Subcutaneous adipose tissue (tissue), 4 donors: ENCODE results near the gene CLCA4. TPM values are rescaled to one million over a fixed set of nuclear protein-coding genes. Genes with fewer than 3 reads are reported as not detected.

Experiments
- total RNA-seq, 4 donors: library from RNA; depleted of rRNA; stranded (reverse); fragments of >200 nt; gene quantifications; one replicate each; pipeline ENCODE4 v1.1.0, GENCODE V29; 2016
- TF ChIP-seq, protein P1 (sequence below): fragments of 450-650 bp; IDR thresholded peaks from one replicate; pipeline ENCODE4 v1.5.1; 2016; ENCODE audit warnings: low read depth, mild to moderate bottlenecking, control low read depth, antibody characterized with exemption, moderate library complexity

The CLCA4 gene
- total RNA-seq, 4 donors from 2014 or later = 0.65 TPM; not detected in 3

DNA sequence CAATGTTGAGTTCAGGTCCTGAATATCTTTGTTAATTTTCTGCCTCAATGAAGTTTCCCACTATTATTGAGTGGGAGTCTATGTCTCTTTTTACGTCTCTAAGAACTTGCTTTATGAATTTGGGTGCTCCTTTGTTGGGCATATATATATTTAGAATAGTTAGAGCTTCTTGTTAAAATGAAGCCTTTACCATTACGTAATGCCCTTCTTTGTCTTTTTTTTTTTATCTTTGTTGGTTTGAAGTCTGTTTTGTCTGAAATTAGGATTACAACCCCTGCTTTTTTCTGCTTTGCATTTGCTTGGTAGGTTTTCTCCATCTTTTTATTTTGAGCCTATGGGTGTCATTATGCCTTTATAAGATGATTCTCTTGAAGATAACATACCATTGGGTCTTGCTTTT, 10.9 kb downstream of the CLCA4 start:
- TF ChIP-seq, protein P1, sequence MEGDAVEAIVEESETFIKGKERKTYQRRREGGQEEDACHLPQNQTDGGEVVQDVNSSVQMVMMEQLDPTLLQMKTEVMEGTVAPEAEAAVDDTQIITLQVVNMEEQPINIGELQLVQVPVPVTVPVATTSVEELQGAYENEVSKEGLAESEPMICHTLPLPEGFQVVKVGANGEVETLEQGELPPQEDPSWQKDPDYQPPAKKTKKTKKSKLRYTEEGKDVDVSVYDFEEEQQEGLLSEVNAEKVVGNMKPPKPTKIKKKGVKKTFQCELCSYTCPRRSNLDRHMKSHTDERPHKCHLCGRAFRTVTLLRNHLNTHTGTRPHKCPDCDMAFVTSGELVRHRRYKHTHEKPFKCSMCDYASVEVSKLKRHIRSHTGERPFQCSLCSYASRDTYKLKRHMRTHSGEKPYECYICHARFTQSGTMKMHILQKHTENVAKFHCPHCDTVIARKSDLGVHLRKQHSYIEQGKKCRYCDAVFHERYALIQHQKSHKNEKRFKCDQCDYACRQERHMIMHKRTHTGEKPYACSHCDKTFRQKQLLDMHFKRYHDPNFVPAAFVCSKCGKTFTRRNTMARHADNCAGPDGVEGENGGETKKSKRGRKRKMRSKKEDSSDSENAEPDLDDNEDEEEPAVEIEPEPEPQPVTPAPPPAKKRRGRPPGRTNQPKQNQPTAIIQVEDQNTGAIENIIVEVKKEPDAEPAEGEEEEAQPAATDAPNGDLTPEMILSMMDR = no peak

DNA sequence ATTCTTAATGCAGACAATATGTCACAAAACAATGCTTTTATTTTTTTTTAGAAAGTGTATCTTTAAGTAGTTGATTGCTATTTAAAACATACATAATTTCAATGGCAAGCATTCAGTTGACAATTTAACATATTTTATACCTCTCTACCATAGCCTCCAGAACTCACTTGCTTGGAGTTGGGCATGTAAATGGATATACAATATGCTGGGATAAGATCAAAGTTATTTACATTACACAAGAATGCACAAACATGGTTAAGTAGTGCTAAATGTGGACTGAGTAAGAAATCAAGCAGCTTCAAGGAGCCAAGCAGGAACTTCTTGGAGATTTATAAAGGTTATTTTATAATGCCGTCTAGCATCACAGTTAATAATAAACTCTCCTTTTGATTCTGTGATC, 17.0 kb downstream of the CLCA4 start:
- TF ChIP-seq, protein P1 = no peak

GRCh38 chr1:86567341-86567740, 20.5 kb downstream of the CLCA4 start:
- TF ChIP-seq, protein P1 = no peak

DNA sequence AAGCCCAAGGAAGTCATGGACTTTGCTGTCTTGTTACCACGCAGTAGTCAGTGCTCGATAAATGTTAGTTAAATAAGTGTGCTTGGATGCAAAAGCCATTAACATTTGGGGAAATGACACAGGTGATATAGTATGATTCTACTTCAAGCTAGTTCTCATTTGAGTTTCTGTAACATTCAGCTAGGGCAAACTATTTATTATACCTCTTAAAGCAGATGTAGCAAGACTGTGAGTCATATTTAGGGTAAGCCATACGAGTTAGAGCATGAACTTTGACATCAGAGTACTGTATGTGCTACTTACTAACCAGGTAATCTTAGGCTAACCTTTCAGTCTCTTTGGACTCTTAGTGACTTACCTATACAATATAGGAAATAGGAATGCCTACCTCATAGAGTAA, 21.0 kb downstream of the CLCA4 start:
- TF ChIP-seq, protein P1 = no peak

GRCh38 chr1:86573763-86574484, 27.0 kb downstream of the CLCA4 start:
- TF ChIP-seq, protein P1 = no peak

DNA sequence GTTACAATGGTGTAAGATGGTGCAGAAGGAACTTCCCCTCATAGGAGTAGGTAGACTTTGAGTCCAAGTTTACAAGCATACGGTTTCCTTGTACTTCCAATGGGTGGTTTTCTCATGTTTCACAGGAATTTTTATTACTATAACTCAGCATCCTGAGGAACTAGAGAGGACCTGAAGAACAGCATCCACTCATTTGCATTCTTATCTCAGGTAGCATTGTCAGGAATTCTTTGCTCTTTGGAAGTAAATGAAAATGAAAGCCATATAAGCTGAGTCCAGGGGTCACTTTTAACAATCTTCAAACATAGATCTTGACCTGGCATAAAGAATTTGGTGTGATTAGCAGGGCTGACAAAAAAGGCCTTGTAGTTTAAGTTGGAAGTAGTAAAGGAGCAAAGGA, 34.4 kb downstream of the CLCA4 start:
- TF ChIP-seq, protein P1 = no peak

DNA sequence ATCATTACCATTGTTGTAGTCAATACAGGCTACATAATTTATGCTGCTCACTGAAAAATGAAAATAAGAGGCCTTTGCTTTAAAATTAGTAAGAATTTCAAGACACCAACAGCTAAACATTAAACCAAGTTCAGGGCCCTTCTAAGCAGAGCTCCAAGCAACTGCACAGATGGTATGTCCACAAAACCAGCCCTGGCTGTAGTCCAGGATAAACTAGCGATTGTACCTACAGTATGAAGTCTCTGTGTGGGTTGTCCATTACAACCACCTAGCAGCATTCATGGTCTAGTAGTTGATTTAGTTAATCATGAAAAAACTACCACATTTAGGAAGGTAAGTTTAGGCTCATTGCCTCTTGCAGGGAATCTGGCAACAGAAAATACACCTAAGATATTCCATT, 35.3 kb downstream of the CLCA4 start:
- TF ChIP-seq, protein P1 = no peak
